Central memory CD8-positive, alpha-beta T cell (primary cell): Measurements from ENCODE around the gene GASK1B.

Source experiments
- ATAC-seq: fragments of 150-1000 bp; cut with Tn5 transposase; replicated peaks from 2 replicates; pipeline ENCODE4 v1.10.0; 2022; ENCODE audit warnings: mild to moderate bottlenecking, moderate FRiP score, moderate number of reproducible peaks; ENCODE audit not compliant: poor library complexity, severe bottlenecking; ENCODE audit errors: extremely low read depth
- DNase-seq, 2 donors: peaks; one replicate each; pipeline ENCODE4 v3.0.0; 2021; ENCODE audit warnings: low spot score in 2 of 2
- H3K27ac Mint-ChIP-seq: one replicate; pipeline ENCODE4 v1.8.0; 2022; ENCODE audit warnings: low read depth, mild to moderate bottlenecking, moderate library complexity, mixed read lengths
- H3K27me3 Mint-ChIP-seq: one replicate; pipeline ENCODE4 v1.8.0; 2022; ENCODE audit warnings: mixed read lengths
- H3K36me3 Mint-ChIP-seq: one replicate; pipeline ENCODE4 v1.8.0; 2022; ENCODE audit warnings: mild to moderate bottlenecking, moderate library complexity, mixed read lengths; ENCODE audit not compliant: insufficient read depth
- H3K4me1 Mint-ChIP-seq: one replicate; pipeline ENCODE4 v1.8.0; 2022; ENCODE audit warnings: mixed read lengths
- H3K4me3 Mint-ChIP-seq: one replicate; pipeline ENCODE4 v1.8.0; 2022; ENCODE audit warnings: mild to moderate bottlenecking, moderate library complexity, mixed read lengths
- H3K9me3 Mint-ChIP-seq: one replicate; pipeline ENCODE4 v1.8.0; 2022; ENCODE audit warnings: mixed read lengths

GASK1B gene

DNA sequence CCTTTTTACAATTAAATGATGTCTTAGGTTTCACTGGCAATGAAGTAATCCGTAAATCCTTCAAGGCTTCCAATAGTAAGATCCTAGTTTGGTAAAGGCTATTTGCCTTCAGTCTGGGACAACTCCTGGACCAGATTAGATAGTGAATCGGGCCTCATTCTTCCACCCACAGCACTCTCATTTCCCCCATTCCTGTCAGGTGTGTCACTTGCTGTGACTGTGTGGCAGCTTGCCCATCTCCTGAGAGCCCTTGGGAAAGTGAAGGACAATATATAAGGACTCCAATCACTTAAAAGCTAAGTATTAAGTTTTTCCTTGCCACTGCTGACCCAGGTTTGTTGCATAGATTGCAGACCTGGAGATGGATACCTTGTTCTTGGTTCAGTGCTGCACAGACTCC is 3.3 kb upstream of the GASK1B start:
- Mint-ChIP-seq H3K27me3 (no peaks in the 10 kb centered on the region), H3K9me3 (no peaks in the 10 kb centered on the region), H3K4me1 (no peaks in the 10 kb centered on the region), H3K27ac (no peak overlapping the region), H3K4me3 (no peak overlapping the region), H3K36me3 (no peaks in the 10 kb centered on the region)
- ATAC-seq (no peak), DNase-seq (no peak)

DNA sequence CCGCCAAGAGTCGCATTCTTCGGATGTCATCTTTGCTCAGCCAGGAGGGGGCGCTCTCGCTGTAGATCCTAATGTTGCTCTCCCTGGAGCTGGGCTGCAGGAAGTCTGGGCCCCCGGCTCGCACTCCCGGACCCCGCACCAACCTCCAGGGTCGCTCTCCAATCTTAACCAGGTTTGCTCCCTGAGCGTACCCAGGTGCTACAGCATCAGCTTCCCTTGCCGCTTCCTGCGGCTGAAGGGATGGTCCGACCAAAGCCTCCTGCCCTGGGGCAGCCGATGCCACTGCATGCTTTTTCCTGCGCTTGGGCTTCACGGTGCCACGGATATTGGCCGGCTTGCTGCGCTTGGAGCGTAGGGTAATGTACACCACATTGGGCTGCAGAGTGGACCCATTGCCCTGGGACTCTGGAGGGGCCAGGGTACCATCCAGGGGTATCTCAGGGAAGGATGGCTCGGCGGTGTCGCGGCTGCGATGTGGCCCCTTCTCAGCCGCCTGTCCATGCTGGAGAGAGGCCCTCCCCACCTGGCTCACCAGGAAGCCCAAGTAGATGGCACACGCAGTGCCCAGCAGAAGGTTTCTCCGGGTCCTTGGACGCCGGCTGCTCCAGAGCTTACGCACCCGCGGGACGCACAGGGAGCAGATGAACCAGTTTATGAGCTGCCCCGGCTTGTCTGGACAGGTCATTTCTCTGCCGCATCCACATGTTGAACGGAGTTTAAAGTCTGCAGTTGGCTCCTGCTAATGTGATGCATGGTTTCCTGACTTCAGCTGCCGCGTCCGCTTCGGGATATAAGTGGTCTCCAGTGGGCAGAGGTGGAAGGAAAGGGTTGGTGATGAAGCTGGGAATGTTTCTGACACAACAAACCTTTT is 1.9 kb downstream of the GASK1B start:
- H3K4me1 Mint-ChIP-seq: no peaks in the 10 kb centered on the region
- H3K27ac Mint-ChIP-seq: no peak overlapping the region
- DNase-seq: no peak
- H3K4me3 Mint-ChIP-seq: no peak overlapping the region
- H3K27me3 Mint-ChIP-seq: peaks cover 12% of the 10 kb centered on the region
- ATAC-seq: no peak
- H3K36me3 Mint-ChIP-seq: no peaks in the 10 kb centered on the region
- no peaks in the 10 kb centered on the region for H3K9me3 Mint-ChIP-seq

DNA sequence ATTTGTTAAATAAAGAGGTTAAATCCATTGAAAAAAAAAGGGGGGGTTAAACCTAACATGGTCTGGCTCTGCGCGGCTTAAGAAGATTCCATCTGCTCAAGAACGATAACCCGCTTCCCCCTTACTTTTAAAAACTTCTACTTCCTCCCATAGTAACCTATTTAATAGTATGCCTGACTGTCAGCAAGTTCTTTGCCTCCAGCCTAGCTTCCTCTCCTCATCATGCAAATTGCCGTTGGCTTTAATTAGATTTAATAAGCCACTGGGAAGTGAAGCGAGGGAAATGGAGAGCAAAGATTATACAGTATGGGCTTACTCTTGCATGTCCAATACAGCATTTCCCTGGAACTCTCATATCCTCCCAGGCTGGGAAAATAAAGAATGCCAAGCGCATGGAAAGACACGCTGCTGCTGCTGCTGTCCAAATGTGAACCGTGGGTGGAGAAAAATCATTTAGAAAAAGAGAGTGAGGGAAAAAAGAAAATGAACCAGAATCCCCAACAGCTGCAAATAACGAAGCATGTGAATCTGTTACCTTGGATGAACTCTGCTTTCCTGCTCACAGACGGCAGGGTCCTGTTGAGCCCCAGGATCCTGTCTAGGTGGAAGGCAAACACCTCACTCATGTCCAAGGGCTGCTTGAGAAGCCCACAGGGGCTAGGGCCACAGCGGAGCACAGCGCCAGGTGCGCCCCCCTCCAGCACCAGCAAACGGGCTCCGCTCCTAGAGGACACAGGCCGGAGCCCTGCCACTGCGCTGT is 2.7 kb downstream of the GASK1B start:
- Mint-ChIP-seq H3K4me3 (no peak overlapping the region), H3K4me1 (no peaks in the 10 kb centered on the region), H3K9me3 (no peaks in the 10 kb centered on the region), H3K27ac (no peak overlapping the region), H3K27me3 (peaks cover 12% of the 10 kb centered on the region), H3K36me3 (no peaks in the 10 kb centered on the region)
- ATAC-seq (no peak), DNase-seq (no peak)

DNA sequence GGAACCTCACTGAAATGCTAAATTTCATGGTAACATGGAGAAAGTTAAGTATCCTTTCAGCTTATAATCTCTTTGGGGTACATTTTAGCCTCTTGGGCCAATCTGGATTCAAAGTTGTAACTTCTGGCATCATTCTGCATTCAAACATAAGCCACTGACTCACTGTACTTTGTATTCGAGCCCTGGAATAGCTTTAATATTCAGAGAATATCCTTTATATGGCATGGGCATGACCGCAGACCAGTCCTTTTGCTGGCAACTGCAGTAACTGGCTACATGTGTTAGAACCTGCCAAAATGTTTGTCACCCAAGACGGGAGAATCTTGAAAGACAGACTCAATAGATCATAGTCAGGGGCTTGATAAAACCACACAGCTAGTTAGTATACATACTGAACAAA is 3.3 kb downstream of the GASK1B start:
- no peaks in the 10 kb centered on the region for H3K4me1 Mint-ChIP-seq

DNA sequence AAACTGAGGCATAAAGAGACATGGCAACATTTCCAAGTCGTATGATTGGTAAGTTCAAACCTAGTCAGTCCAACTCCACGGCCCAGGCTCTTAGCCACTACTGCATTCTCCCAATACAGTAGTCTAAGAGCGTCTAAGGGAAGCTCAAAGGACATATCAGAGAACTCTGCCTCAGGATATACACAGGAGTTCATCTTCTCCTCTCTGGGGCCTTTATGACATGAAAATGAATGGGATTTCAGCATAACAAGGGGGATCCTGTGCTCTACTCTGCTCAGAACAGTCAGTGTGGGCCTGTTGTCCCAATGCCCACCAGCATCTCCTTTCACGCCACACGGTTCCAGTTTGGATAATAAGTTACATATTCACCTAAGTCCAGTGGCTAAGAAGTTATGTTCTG is 4.2 kb downstream of the GASK1B start:
- Mint-ChIP-seq H3K27ac (no peak overlapping the region), H3K4me3 (no peak overlapping the region), H3K9me3 (no peaks in the 10 kb centered on the region), H3K4me1 (no peaks in the 10 kb centered on the region), H3K27me3 (peaks cover 12% of the 10 kb centered on the region), H3K36me3 (no peaks in the 10 kb centered on the region)
- ATAC-seq: no peak
- DNase-seq: no peak

More for the DNA sequence above, 3.3 kb downstream of the GASK1B start:
- Mint-ChIP-seq H3K9me3 (no peaks in the 10 kb centered on the region), H3K36me3 (no peaks in the 10 kb centered on the region), H3K27me3 (peaks cover 12% of the 10 kb centered on the region), H3K27ac (no peak overlapping the region), H3K4me3 (no peak overlapping the region)
- DNase-seq: no peak
- ATAC-seq: no peak

DNA sequence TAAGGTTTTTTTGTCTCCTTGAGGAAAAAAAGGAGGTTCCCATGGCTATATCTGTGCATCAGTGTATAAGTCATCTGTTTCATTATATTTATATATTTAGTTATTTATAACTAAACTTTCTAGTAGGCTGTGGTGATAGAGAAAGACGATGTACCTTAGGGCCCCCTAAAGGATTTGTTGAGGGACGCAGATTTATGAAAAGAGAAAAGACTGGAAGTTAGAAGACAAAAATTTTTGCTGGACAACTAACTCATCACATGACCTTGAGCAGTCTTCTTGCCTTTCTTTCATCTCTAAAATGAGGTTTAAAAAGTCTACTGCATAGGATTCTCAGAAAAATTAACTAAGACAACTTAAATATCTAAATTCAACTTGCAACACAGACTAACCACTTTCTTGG is 6.1 kb downstream of the GASK1B start:
- peaks cover 12% of the 10 kb centered on the region for H3K27me3 Mint-ChIP-seq
- H3K4me3 Mint-ChIP-seq: no peak overlapping the region
- H3K9me3 Mint-ChIP-seq: peaks cover 4% of the 10 kb centered on the region
- no peak for ATAC-seq
- no peaks in the 10 kb centered on the region for H3K36me3 Mint-ChIP-seq
- H3K27ac Mint-ChIP-seq: no peak overlapping the region
- no peak for DNase-seq
- no peaks in the 10 kb centered on the region for H3K4me1 Mint-ChIP-seq

DNA sequence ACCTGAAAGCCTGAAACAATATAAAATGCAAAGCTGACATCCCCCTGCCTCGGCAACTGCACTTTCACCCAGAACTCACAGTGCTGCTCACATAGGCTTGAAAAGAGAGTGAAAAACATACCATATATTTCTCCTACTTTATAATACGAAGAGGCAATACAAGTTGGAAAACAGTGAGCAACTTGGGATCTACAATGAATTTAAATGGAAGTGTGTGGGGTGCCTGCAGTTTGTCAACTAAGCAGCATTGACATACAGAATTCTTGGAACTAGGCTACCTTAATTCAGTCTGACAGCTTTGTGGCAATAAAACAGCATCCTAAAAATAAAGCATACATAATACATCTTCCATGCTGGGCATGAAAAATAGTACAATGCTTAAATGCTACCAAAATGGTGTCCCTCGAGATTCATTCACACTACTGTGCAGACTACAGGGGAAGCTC is 8.0 kb downstream of the GASK1B start:
- ATAC-seq (no peak), DNase-seq (no peak)
- Mint-ChIP-seq H3K4me3 (no peak overlapping the region), H3K27ac (no peak overlapping the region), H3K27me3 (no peaks in the 10 kb centered on the region), H3K9me3 (peaks cover 5% of the 10 kb centered on the region), H3K36me3 (no peaks in the 10 kb centered on the region), H3K4me1 (no peaks in the 10 kb centered on the region)

DNA sequence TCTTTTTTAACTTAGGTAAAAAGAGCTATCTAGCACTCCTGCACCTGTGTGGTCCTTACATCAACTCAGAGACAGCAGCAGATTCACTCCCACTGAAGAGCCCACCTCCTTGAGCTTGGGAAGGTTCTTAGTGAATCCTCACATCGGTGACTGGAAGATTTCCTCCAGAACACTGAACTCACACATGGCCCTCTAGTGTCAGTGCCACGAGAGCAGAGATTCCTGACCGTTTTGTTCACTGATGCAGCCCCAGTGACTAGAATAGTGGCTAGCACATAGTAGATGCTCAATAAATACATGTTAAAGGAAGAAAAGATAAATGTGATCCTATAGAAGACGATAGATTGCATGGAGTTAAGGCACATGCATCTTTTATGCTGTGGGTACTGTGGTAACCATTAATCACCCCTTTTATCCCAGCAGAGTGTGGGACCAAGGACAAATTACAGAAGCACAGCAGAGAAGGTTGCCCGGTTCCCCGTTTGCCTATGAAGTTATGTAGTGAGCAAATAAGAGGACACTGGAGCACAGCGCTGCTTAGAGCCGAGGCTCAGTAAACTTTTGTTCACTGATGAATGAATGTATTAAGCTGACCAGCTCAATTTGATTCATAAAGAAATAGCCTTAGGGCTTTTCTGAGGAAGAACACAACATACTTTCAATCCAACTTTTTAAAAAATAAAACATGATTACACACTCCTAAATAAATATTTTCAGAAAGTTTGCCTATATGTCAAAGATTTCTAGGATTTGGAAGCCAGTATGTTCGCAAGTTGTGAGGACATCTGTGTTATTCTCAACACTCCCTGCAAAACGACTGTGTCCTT is 8.7 kb downstream of the GASK1B start:
- no peaks in the 10 kb centered on the region for H3K4me1 Mint-ChIP-seq

DNA sequence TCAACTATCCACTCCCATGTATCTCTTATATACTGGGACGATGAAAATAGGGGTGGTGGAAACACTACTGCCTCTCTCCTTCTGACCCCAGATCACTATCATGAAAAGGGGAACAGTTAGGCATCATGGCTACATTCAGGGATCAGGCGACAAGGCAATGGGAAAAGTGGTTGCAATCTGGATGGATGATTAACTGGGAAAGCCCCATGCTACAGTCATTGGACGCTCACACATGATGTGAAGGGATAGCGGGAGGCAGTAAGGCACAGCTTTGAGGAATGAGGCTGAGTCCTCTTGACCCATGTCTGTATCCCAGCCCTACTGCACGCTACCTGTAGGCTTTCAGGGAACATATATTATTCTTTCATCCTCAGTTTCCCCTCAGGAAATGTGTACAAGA is 10.2 kb downstream of the GASK1B start:
- Mint-ChIP-seq H3K27me3 (no peaks in the 10 kb centered on the region), H3K36me3 (no peaks in the 10 kb centered on the region), H3K4me3 (no peak overlapping the region), H3K27ac (no peak overlapping the region), H3K4me1 (no peaks in the 10 kb centered on the region), H3K9me3 (peaks cover 5% of the 10 kb centered on the region)
- DNase-seq (no peak), ATAC-seq (no peak)

More for the DNA sequence above, 8.7 kb downstream of the GASK1B start:
- Mint-ChIP-seq H3K4me3 (no peak overlapping the region), H3K9me3 (peaks cover 5% of the 10 kb centered on the region), H3K27ac (no peak overlapping the region), H3K27me3 (no peaks in the 10 kb centered on the region), H3K36me3 (no peaks in the 10 kb centered on the region)
- ATAC-seq: no peak
- no peak for DNase-seq

DNA sequence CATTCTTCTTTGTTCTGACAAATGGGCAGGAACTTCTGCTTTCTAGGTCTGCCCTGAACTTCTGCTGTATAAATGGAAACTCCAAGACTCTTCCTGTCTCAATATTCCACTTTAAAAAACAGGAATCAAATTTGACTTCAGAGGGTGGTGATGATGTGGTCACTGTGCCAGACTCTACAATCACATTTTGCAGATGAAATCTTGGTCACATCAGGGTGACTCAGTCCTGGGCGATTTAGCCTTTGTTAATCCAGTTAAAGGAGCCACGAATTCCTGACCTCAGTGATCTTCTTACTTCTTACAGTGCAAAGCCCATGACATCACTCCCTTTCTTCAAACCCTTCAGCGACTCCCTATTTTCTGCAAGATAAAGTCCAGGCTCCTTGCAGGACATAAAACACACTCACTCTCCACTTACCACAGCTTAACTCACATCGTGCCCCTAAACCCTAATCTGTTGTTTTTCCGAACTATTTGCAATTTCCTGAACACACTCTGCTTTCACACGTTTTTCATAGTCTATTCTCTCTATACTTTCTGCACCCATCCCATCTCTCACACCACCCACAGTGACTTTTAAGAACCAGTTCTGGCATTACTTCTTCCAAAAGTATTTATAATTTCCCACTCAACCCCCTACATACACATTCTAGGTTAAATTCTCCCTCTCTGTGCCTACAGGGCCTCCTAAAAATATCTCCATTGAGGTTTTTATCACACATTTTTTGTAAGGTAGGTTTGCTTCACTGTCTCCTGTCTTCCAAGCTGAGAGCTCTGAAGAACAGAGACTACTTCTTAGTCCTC is 11.1 kb downstream of the GASK1B start:
- no peak overlapping the region for H3K4me3 Mint-ChIP-seq
- H3K9me3 Mint-ChIP-seq: peaks cover 5% of the 10 kb centered on the region
- DNase-seq (no peak), ATAC-seq (no peak)
- H3K27ac Mint-ChIP-seq: no peak overlapping the region
- H3K36me3 Mint-ChIP-seq: no peaks in the 10 kb centered on the region
- no peaks in the 10 kb centered on the region for H3K27me3 Mint-ChIP-seq
- H3K4me1 Mint-ChIP-seq: no peaks in the 10 kb centered on the region

DNA sequence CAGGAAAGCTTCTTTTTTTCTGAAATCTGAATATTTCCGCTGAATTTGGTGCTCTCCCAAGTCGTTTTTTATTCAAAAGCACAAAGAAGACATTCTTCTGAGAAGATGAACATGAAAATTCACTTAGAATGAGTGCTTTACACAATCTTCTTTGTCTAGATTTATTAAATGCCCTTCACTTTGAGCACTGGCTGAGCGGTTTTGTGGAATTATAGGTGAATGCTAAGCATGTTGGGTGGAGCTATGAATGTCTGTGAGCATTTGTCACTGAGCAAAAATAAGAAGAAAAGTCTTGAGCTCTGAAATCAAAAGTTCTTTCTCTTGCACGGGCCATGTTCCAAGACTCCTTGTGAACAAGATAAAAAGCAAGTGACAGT is 13.1 kb downstream of the GASK1B start:
- no peaks in the 10 kb centered on the region for H3K27me3 Mint-ChIP-seq
- peaks cover 5% of the 10 kb centered on the region for H3K9me3 Mint-ChIP-seq
- H3K36me3 Mint-ChIP-seq: no peaks in the 10 kb centered on the region
- H3K4me1 Mint-ChIP-seq: no peaks in the 10 kb centered on the region
- H3K4me3 Mint-ChIP-seq: no peak overlapping the region
- H3K27ac Mint-ChIP-seq: no peak overlapping the region
- no peak for ATAC-seq
- no peak for DNase-seq
